Measurements from ENCODE around the gene MALSU1. TPM values are rescaled to one million over a fixed set of nuclear protein-coding genes. Genes with fewer than 3 reads are reported as not detected.

MALSU1 gene
- total and polyA plus RNA-seq, 2 of the 13 experiments (the other 11 are each of a cell fraction or from before 2014, with no cell fraction given): 72.0 to 141 TPM

DNA sequence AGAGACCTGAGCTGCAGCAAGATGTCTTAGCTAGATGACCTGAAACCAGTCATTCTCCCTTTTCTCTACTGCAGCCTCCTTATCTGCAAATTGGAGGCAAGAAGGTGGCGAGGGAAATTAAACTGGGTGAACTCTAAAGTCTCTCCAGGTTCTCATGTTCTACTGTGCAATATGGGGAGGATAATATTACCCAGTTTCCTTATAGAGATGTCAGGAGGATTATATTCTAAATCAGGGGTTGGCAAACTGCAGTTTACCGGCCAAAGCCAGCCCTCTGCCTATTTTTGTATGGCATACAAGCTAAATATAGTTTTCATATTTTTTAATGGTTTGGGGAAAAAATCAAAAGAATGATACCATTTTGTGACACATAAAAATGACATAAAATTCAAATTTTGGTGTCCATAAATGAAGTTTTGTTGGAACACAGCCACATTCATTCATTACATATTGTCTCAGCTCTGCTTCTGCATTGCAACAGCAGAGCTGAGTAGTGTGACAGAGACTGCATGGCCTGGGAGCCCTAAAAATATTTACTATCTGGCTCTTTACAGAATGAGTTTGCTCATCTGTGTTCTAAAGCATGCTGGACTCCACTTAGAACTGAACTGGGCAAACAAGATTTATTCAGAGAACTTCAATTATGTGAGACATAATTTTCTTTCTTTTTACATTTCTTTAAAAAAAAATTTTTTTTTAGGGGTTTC, 19.2 kb upstream of the MALSU1 start:
- DNase-seq (ENCODE audit: low spot score): no peak
- Histone ChIP-seq H2AFZ (ENCODE audit: low read length) (no peak overlapping the region), H3K27me3 (ENCODE audit: control insufficient read depth in 1 of 2, insufficient read depth in 2 of 2, low read length in 2 of 2) (no peaks in the 10 kb centered on the region), H3K27ac (ENCODE audit: extremely low read length, insufficient read depth, low read length) (no peak overlapping the region), H4K20me1 (ENCODE audit: insufficient read depth, low read length) (no peaks in the 10 kb centered on the region), H3K4me2 (ENCODE audit: low read depth, low read length) (no peak overlapping the region), H3K4me1 (ENCODE audit: insufficient read depth, low read length) (peaks cover 34% of the 10 kb centered on the region), H3K9me3 (ENCODE audit: low read length) (no peaks in the 10 kb centered on the region), H3K4me3 (replicated peaks in 1 of 3; ENCODE audit: insufficient read depth in 1 of 3, low read depth in 2 of 3, low read length in 3 of 3) (no peak overlapping the region), H3K79me2 (ENCODE audit: insufficient read depth, low read length) (no peaks in the 10 kb centered on the region), H3K9ac (ENCODE audit: insufficient read depth, low read depth, low read length) (no peak overlapping the region), H3K36me3 (replicated peaks in 1 of 2; ENCODE audit: control insufficient read depth in 1 of 2, insufficient read depth in 2 of 2, low read length in 2 of 2) (no peaks in the 10 kb centered on the region)
- no peak for TF ChIP-seq ZNF644 (CRISPR knock-in tag; IDR thresholded peaks at IDR 0.05; ENCODE audit: low read depth)
- TF ChIP-seq SAP130 (CRISPR knock-in tag; IDR thresholded peaks at IDR 0.05; ENCODE audit: low read depth): no peak
- TF ChIP-seq, protein P1, sequence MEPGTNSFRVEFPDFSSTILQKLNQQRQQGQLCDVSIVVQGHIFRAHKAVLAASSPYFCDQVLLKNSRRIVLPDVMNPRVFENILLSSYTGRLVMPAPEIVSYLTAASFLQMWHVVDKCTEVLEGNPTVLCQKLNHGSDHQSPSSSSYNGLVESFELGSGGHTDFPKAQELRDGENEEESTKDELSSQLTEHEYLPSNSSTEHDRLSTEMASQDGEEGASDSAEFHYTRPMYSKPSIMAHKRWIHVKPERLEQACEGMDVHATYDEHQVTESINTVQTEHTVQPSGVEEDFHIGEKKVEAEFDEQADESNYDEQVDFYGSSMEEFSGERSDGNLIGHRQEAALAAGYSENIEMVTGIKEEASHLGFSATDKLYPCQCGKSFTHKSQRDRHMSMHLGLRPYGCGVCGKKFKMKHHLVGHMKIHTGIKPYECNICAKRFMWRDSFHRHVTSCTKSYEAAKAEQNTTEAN (CRISPR knock-in tag; conservative IDR thresholded peaks at IDR 0.05): no peak
- TF ChIP-seq, protein P2, sequence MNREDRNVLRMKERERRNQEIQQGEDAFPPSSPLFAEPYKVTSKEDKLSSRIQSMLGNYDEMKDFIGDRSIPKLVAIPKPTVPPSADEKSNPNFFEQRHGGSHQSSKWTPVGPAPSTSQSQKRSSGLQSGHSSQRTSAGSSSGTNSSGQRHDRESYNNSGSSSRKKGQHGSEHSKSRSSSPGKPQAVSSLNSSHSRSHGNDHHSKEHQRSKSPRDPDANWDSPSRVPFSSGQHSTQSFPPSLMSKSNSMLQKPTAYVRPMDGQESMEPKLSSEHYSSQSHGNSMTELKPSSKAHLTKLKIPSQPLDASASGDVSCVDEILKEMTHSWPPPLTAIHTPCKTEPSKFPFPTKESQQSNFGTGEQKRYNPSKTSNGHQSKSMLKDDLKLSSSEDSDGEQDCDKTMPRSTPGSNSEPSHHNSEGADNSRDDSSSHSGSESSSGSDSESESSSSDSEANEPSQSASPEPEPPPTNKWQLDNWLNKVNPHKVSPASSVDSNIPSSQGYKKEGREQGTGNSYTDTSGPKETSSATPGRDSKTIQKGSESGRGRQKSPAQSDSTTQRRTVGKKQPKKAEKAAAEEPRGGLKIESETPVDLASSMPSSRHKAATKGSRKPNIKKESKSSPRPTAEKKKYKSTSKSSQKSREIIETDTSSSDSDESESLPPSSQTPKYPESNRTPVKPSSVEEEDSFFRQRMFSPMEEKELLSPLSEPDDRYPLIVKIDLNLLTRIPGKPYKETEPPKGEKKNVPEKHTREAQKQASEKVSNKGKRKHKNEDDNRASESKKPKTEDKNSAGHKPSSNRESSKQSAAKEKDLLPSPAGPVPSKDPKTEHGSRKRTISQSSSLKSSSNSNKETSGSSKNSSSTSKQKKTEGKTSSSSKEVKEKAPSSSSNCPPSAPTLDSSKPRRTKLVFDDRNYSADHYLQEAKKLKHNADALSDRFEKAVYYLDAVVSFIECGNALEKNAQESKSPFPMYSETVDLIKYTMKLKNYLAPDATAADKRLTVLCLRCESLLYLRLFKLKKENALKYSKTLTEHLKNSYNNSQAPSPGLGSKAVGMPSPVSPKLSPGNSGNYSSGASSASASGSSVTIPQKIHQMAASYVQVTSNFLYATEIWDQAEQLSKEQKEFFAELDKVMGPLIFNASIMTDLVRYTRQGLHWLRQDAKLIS (CRISPR knock-in tag; IDR thresholded peaks at IDR 0.05): no peak
- TF ChIP-seq, protein P3, sequence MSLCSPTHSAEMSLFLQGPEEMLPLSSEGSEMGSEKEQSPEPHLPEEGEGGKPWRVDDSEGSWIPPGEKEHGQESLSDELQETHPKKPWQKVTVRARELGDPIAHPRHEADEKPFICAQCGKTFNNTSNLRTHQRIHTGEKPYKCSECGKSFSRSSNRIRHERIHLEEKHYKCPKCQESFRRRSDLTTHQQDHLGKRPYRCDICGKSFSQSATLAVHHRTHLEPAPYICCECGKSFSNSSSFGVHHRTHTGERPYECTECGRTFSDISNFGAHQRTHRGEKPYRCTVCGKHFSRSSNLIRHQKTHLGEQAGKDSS (CRISPR knock-in tag; IDR thresholded peaks at IDR 0.05; ENCODE audit: borderline replicate concordance, low read depth): no peak
- TF ChIP-seq SNAPC2 (CRISPR knock-in tag; IDR thresholded peaks at IDR 0.05): no peak
- TF ChIP-seq DNMT1 (CRISPR knock-in tag; IDR thresholded peaks at IDR 0.05): no peak
- intact Hi-C loops (cut with micrococcal nuclease; ENCODE audit: unreplicated experiment): loop anchor here (10.0 kb wide), 1 partner anchor 155 kb away; no protein-coding TSS in a partner anchor
- no TSS peak for BruUV-seq (replicated peaks)
- ChIA-PET CTCF (ENCODE audit: low intra/inter-chr PET ratio, low total read pairs) (no interaction called here), POLR2A (interaction anchor here (2.8 kb wide), 1 partner anchor 15 kb away, joined by 13 read pairs; no protein-coding TSS in a partner anchor)
- FAIRE-seq: no peak
- 88% methylated on average over 2 of the region's 2 CpGs for WGBS (ENCODE audit: low lambda C conversion rate)
- no peak for ATAC-seq
- in situ Hi-C loops (cut with HindIII; ENCODE audit: extremely low pct_ligation_motif_present, low pct_unique_long_range_greater_than_20kb): loop anchor here (10.0 kb wide), 1 partner anchor 245 kb away; no protein-coding TSS in a partner anchor
